ENCODE data around the gene ANXA8. TPM values are rescaled to one million over a fixed set of nuclear protein-coding genes. Genes with fewer than 3 reads are reported as not detected.
A peak's percentile ranks its signal among the peaks of the same experiment; 100 is the strongest.
"Not testable (repeated sequence)": the region's sequence is repeated elsewhere in the genome, so short reads cannot be mapped to it uniquely, and the experiment has no call there.

Gene ANXA8
- polyA plus RNA-seq, 3 donors, result 0.52 to 2.9 (median 0.97) TPM

DNA sequence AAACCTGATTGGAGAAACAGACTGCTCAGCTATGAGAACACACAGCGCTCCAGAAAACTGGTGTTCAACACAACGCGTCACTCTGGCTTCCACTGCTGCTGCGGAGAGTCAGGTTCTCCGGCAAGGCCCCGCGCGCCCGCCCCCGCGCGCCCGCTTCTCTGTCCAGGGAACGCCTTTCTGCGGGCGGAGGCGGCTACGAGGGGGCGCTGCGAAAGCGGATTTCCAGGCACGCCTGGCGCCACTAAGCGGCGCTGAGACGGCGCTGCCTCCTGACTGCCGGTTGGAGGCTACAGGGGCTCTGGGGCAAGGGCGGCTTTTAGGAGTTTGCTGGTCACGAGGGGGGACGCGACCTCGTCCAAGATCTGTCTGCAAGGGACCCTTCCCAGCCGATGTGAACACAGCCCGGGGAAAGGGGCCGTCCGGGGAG is 22.6 kb downstream of the ANXA8 start:
- H3K27me3 ChIP-seq (ENCODE audit: control insufficient read depth in 2 of 2, insufficient read depth in 2 of 2, low read length in 2 of 2); H3K4me3 ChIP-seq (replicated peaks in 1 of 3; ENCODE audit: low read depth in 2 of 3, low read length in 3 of 3); H2AFZ ChIP-seq (ENCODE audit: insufficient read depth, low read depth, low read length, poor library complexity, severe bottlenecking); H3K4me1 Mint-ChIP-seq; H3K27ac ChIP-seq (ENCODE audit: low read depth in 1 of 2, low read length in 2 of 2); DNase-seq; H3K79me2 ChIP-seq (ENCODE audit: insufficient read depth, low read length); H4K20me1 ChIP-seq (ENCODE audit: insufficient read depth, low read length); H3K9me3 ChIP-seq (replicated peaks in 1 of 2; ENCODE audit: control insufficient read depth in 1 of 2, insufficient read depth in 1 of 2, low read length in 2 of 2); H3K9ac ChIP-seq (ENCODE audit: insufficient read depth, low read length, poor library complexity, severe bottlenecking); intact Hi-C loops (cut with micrococcal nuclease); H3K36me3 Mint-ChIP-seq; H3K4me2 ChIP-seq (replicated peaks; ENCODE audit: extremely low read depth, low read length, poor library complexity, severe bottlenecking); H3K9me3 Mint-ChIP-seq; H3K36me3 ChIP-seq (replicated peaks in 1 of 2; ENCODE audit: control insufficient read depth in 1 of 2, insufficient read depth in 2 of 2, low read length in 2 of 2); H3K4me1 ChIP-seq (ENCODE audit: control insufficient read depth in 1 of 2, insufficient read depth in 2 of 2, low read length in 2 of 2); H3K27me3 Mint-ChIP-seq (ENCODE audit: low read depth in 3 of 3): not testable (repeated sequence)
- peak overlapping the region; percentile 60 to 84 for H3K4me3 Mint-ChIP-seq
- TF ChIP-seq CTCF (IDR thresholded peaks at IDR 0.05), result peak; percentile 26
- H3K27ac Mint-ChIP-seq, result peak overlapping the region in 1 of 7 donors; percentile 72
- 0% methylated on average over 3 of the region's 37 CpGs for WGBS (ENCODE audit: insufficient coverage)

- Mint-ChIP-seq H3K9me3 (no peaks in the 10 kb centered on the region), H3K27me3 (ENCODE audit: low read depth in 3 of 3) (peaks cover 4 to 10% (median 4%) of the 10 kb centered on the region in 3 donors), H3K27ac (no peak overlapping the region), H3K4me1 (peaks cover 6% of the 10 kb centered on the region), H3K36me3 (no peaks in the 10 kb centered on the region), H3K4me3 (no peak overlapping the region)
- H3K36me3 ChIP-seq (replicated peaks in 1 of 2; ENCODE audit: control insufficient read depth in 1 of 2, insufficient read depth in 2 of 2, low read length in 2 of 2), result no peaks in the 10 kb centered on the region
- H3K4me2 ChIP-seq (replicated peaks; ENCODE audit: extremely low read depth, low read length, poor library complexity, severe bottlenecking), result no peak overlapping the region
- H3K4me1 ChIP-seq (ENCODE audit: control insufficient read depth in 1 of 2, insufficient read depth in 2 of 2, low read length in 2 of 2), result no peaks in the 10 kb centered on the region
- H3K9ac ChIP-seq (ENCODE audit: insufficient read depth, low read length, poor library complexity, severe bottlenecking), result no peak overlapping the region
- H3K79me2 ChIP-seq (ENCODE audit: insufficient read depth, low read length), result no peaks in the 10 kb centered on the region
- TF ChIP-seq CTCF (IDR thresholded peaks at IDR 0.05), result no peak
- H3K4me3 ChIP-seq (replicated peaks in 1 of 3; ENCODE audit: low read depth in 2 of 3, low read length in 3 of 3), result no peak overlapping the region
- H4K20me1 ChIP-seq (ENCODE audit: insufficient read depth, low read length), result no peaks in the 10 kb centered on the region
- H2AFZ ChIP-seq (ENCODE audit: insufficient read depth, low read depth, low read length, poor library complexity, severe bottlenecking), result no peak overlapping the region
- no peak for DNase-seq
- 100% methylated on average over 1 of the region's 4 CpGs for WGBS (ENCODE audit: insufficient coverage)
- H3K27ac ChIP-seq (ENCODE audit: low read depth in 1 of 2, low read length in 2 of 2), result no peak overlapping the region
- no peaks in the 10 kb centered on the region for H3K27me3 ChIP-seq (ENCODE audit: control insufficient read depth in 2 of 2, insufficient read depth in 2 of 2, low read length in 2 of 2)
- intact Hi-C loops (cut with micrococcal nuclease), result no loop called here
- no peaks in the 10 kb centered on the region for H3K9me3 ChIP-seq (replicated peaks in 1 of 2; ENCODE audit: control insufficient read depth in 1 of 2, insufficient read depth in 1 of 2, low read length in 2 of 2)
These were observed 25.3 kb downstream of the ANXA8 start for GRCh38 chr10:47458466-47459154.
